ENCODE results near the gene DNAJB4. TPM values are rescaled to one million over a fixed set of nuclear protein-coding genes. Genes with fewer than 3 reads are reported as not detected.

The DNAJB4 gene
- total RNA-seq, 4 donors from 2014 or later = 44.5 to 57.2 (median 50.8) TPM

GRCh38 chr1:77987919-77988318 lies 16.8 kb upstream of the DNAJB4 start:
- 87 to 94% methylated on average over 2 of the region's 2 CpGs for WGBS, 2 donors
- Histone ChIP-seq H3K27ac (no peak overlapping the region), H3K36me3 (no peaks in the 10 kb centered on the region), H3K9me3 (no peaks in the 10 kb centered on the region), H3K4me3 (replicated peaks in 1 of 3) (no peak overlapping the region), H3K4me1 (peaks cover 7 to 8% of the 10 kb centered on the region in 2 donors), H3K27me3 (no peaks in the 10 kb centered on the region)
- intact Hi-C loops (cut with DNase I) = no loop called here
- TF ChIP-seq POLR2A (IDR thresholded peaks at IDR 0.05) = no peak
- DNase-seq = no peak

- WGBS, 2 donors = 96% methylated on average over 2 of the region's 2 CpGs
- TF ChIP-seq CTCF (IDR thresholded peaks at IDR 0.05) (no peak), POLR2A (IDR thresholded peaks at IDR 0.05) (no peak)
- intact Hi-C loops (cut with DNase I) = no loop called here
- no peak for DNase-seq
- Histone ChIP-seq H3K9me3 (no peaks in the 10 kb centered on the region), H3K4me3 (replicated peaks in 1 of 3) (no peak overlapping the region), H3K36me3 (no peaks in the 10 kb centered on the region), H3K27me3 (no peaks in the 10 kb centered on the region), H3K4me1 (peaks cover 0 to 4% of the 10 kb centered on the region in 2 donors), H3K27ac (no peak overlapping the region)
Measured at GRCh38 chr1:77989744-77990143, 15.0 kb upstream of the DNAJB4 start.

GRCh38 chr1:77990629-77991204 lies 14.0 kb upstream of the DNAJB4 start:
- Histone ChIP-seq H3K4me3 (replicated peaks in 1 of 3) (no peak overlapping the region), H3K9me3 (no peaks in the 10 kb centered on the region), H3K27ac (no peak overlapping the region), H3K4me1 (no peaks in the 10 kb centered on the region), H3K27me3 (no peaks in the 10 kb centered on the region), H3K36me3 (no peaks in the 10 kb centered on the region)
- no peak for DNase-seq
- WGBS, 2 donors = 95 to 98% methylated on average over 3 of the region's 3 CpGs
- TF ChIP-seq POLR2A (IDR thresholded peaks at IDR 0.05) = no peak
- no peak for TF ChIP-seq CTCF (IDR thresholded peaks at IDR 0.05)
- intact Hi-C loops (cut with DNase I) = no loop called here

GRCh38 chr1:77991638-77992037 lies 13.1 kb upstream of the DNAJB4 start:
- TF ChIP-seq CTCF (IDR thresholded peaks at IDR 0.05) = no peak
- no peak for TF ChIP-seq POLR2A (IDR thresholded peaks at IDR 0.05)
- no peak overlapping the region for H3K27ac ChIP-seq
- H3K27me3 ChIP-seq = no peaks in the 10 kb centered on the region
- H3K4me3 ChIP-seq (replicated peaks in 1 of 3) = no peak overlapping the region
- peaks cover 0 to 3% of the 10 kb centered on the region in 2 donors for H3K4me1 ChIP-seq
- H3K9me3 ChIP-seq = no peaks in the 10 kb centered on the region
- DNase-seq = no peak
- intact Hi-C loops (cut with DNase I) = no loop called here
- H3K36me3 ChIP-seq = no peaks in the 10 kb centered on the region

GRCh38 chr1:77994117-77994705 lies 10.5 kb upstream of the DNAJB4 start:
- no peak for TF ChIP-seq POLR2A (IDR thresholded peaks at IDR 0.05)
- TF ChIP-seq CTCF (IDR thresholded peaks at IDR 0.05) = no peak
- 95 to 96% methylated on average over 3 of the region's 3 CpGs for WGBS, 2 donors

More at GRCh38 chr1:77994117-77994705, 10.5 kb upstream of the DNAJB4 start:
- Histone ChIP-seq H3K9me3 (no peaks in the 10 kb centered on the region), H3K27me3 (no peaks in the 10 kb centered on the region), H3K27ac (no peak overlapping the region), H3K36me3 (no peaks in the 10 kb centered on the region), H3K4me3 (replicated peaks in 1 of 3) (no peak overlapping the region), H3K4me1 (peaks cover 0 to 3% of the 10 kb centered on the region in 2 donors)
- DNase-seq = no peak
- intact Hi-C loops (cut with DNase I) = no loop called here

Data from thyroid gland (tissue), 4 donors.